Panc1 (cell line): ENCODE results near the gene RAB10. TPM values are rescaled to one million over a fixed set of nuclear protein-coding genes. Genes with fewer than 3 reads are reported as not detected.

Experiments
- ATAC-seq: fragments of 200-7000 bp; cut with Tn5 transposase; 2 replicates; pipeline ENCODE4 v1.9.1; 2020; ENCODE audit warnings: mild to moderate bottlenecking, moderate library complexity
- BruUV-seq: library from RNA; stranded (reverse); fragments of 400-500 nt; replicated peaks from 2 replicates; lab custom pipeline; 2021; lab: Mats Ljungman, UMichigan
- CTCF ChIA-PET: fragments of 300-600 bp; sonication (Branson Sonifier 250); formaldehyde crosslinking; loops from one replicate; lab custom pipeline; 2022; ENCODE audit warnings: antibody characterized with exemption; lab: Charles Lee
- POLR2A ChIA-PET: fragments of 300-600 bp; sonication (Branson Sonifier 250); formaldehyde crosslinking; loops from one replicate; lab custom pipeline; 2022; ENCODE audit warnings: antibody characterized with exemption; lab: Charles Lee
- DNase-seq: peaks from one replicate; pipeline ENCODE4 v3.0.0-alpha.2; 2010; ENCODE audit warnings: low read depth, low spot score
- H3K27ac ChIP-seq: 2 replicates; pipeline ENCODE4 v1.5.1; 2011; ENCODE audit warnings: mild to moderate bottlenecking, low read length, inconsistent platforms
- H3K27me3 ChIP-seq: fragments of 200-500 bp; sonication (Bioruptor generic); 2 replicates; pipeline ENCODE4 v1.6.0; 2014; ENCODE audit warnings: low read length, inconsistent platforms; ENCODE audit not compliant: control insufficient read depth, insufficient read depth
- H3K36me3 ChIP-seq: fragments of 200-500 bp; sonication (Bioruptor generic); 2 replicates; pipeline ENCODE4 v1.5.1; 2014; ENCODE audit warnings: inconsistent platforms, mild to moderate bottlenecking, low read length, moderate library complexity; ENCODE audit not compliant: control insufficient read depth, insufficient read depth
- H3K4me1 ChIP-seq: 2 replicates; pipeline ENCODE4 v1.5.1; 2011; ENCODE audit warnings: inconsistent platforms, mild to moderate bottlenecking, low read length, moderate library complexity; ENCODE audit not compliant: control insufficient read depth, insufficient read depth
- H3K4me3 ChIP-seq, 2 experiments: 2 replicates each; pipeline ENCODE4 v1.5.1; 2011 to 2012; ENCODE audit warnings: low read depth in 2 of 2, low read length in 2 of 2, mild to moderate bottlenecking in 2 of 2, inconsistent platforms in 1 of 2, moderate library complexity in 1 of 2
- H3K9me3 ChIP-seq: fragments of 200-500 bp; sonication (Bioruptor generic); 2 replicates; pipeline ENCODE4 v1.5.1; 2014; ENCODE audit warnings: low read depth, mild to moderate bottlenecking, inconsistent platforms, low read length, moderate library complexity; ENCODE audit not compliant: control insufficient read depth, insufficient read depth
- CTCF ChIP-seq: fragments of 450-650 bp; IDR thresholded peaks from 2 replicates; pipeline ENCODE4 v1.5.1; 2017; ENCODE audit warnings: mild to moderate bottlenecking
- POLR2AphosphoS5 ChIP-seq: IDR thresholded peaks from 2 replicates; pipeline ENCODE4 v1.6.1; 2012; ENCODE audit warnings: mild to moderate bottlenecking, low read depth, low read length, moderate library complexity
- REST ChIP-seq, 2 experiments: IDR thresholded peaks; 2 replicates each; pipeline ENCODE4 v1.6.1; 2011 to 2012; ENCODE audit warnings: low read depth in 2 of 2, control low read depth in 1 of 2, low read length in 1 of 2, mild to moderate bottlenecking in 1 of 2, moderate library complexity in 1 of 2; ENCODE audit not compliant: insufficient read depth in 1 of 2
- SIN3A ChIP-seq: IDR thresholded peaks from 2 replicates; pipeline ENCODE4 v1.6.1; 2012; ENCODE audit warnings: low read depth, mild to moderate bottlenecking, low read length, moderate library complexity, borderline replicate concordance; ENCODE audit not compliant: insufficient read depth
- TCF7L2 ChIP-seq: IDR thresholded peaks from 2 replicates; pipeline ENCODE4 v1.6.1; 2011; ENCODE audit warnings: mild to moderate bottlenecking, low read depth, low read length, inconsistent platforms
- in situ Hi-C: cut with HindIII; loops from 2 replicates; pipeline ENCODE4 v1.10.0; 2016; ENCODE audit warnings: low sequenced_read_pairs, low pct_unique_long_range_greater_than_20kb
- intact Hi-C: fragments of 100-400 bp; cut with micrococcal nuclease; formaldehyde crosslinking; loops from one replicate; pipeline ENCODE4 v1.10.0; 2022; ENCODE audit not compliant: unreplicated experiment
- total RNA-seq: library from RNA; stranded (reverse); gene quantifications from one replicate; pipeline ENCODE4 v1.2.1, GENCODE V29; 2021; ENCODE audit not compliant: unreplicated experiment

The RAB10 gene
- total RNA-seq, 1 experiment from 2014 or later = 208 TPM

GRCh38 chr2:25989154-25989553, 44.7 kb upstream of the RAB10 start:
- no TSS peak for BruUV-seq
- in situ Hi-C loops (no loop called here), intact Hi-C loops (no loop called here)
- Histone ChIP-seq H3K9me3 (no peaks in the 10 kb centered on the region), H3K4me3 (no peak overlapping the region), H3K4me1 (peaks cover 6% of the 10 kb centered on the region; the same call in 1 of the 2 replicates), H3K27ac (no peak overlapping the region), H3K27me3 (no peaks in the 10 kb centered on the region), H3K36me3 (no peaks in the 10 kb centered on the region)
- ATAC-seq (no peak), DNase-seq (no peak)
- no peak for TF ChIP-seq CTCF
- POLR2A ChIA-PET = interaction anchor here (0.6 kb wide), 1 partner anchor 23 kb away, joined by 3 read pairs; no protein-coding TSS in a partner anchor
- CTCF ChIA-PET = no interaction called here

- in situ Hi-C loops (no loop called here), intact Hi-C loops (loop anchor here (2.0 kb wide), 2 partner anchors 41 to 151 kb away; no protein-coding TSS in a partner anchor)
- no TSS peak for BruUV-seq
- ChIA-PET CTCF (interaction anchor here (0.5 to 1.3 kb wide), 8 partner anchors 13 to 68 kb away, joined by 3 to 9 read pairs (median 3); partner anchors contain the start of gene RAB10), POLR2A (no interaction called here)
- Histone ChIP-seq H3K27me3 (no peaks in the 10 kb centered on the region), H3K27ac (peak overlapping the region; percentile 40), H3K36me3 (no peaks in the 10 kb centered on the region), H3K4me1 (peaks cover 6% of the 10 kb centered on the region; the same call in 1 of the 2 replicates), H3K9me3 (no peaks in the 10 kb centered on the region), H3K4me3 (no peak overlapping the region)
- no peak for DNase-seq
- TF ChIP-seq POLR2AphosphoS5 = no peak
- no peak for TF ChIP-seq SIN3A
- TF ChIP-seq CTCF = no peak
- no peak for TF ChIP-seq REST (IDR thresholded peaks at IDR 0.05; ENCODE audit: insufficient read depth in 1 of 2, low read depth in 2 of 2, low read length in 1 of 2)
- TF ChIP-seq TCF7L2 = no peak
- ATAC-seq = peak; percentile 67
These were observed 41.9 kb upstream of the RAB10 start for GRCh38 chr2:25991965-25992364.
